HG02943 (cell line): Measurements from ENCODE around the gene DHRS7B.
"Not testable (repeated sequence)": the region's sequence is repeated elsewhere in the genome, so short reads cannot be mapped to it uniquely, and the experiment has no call there.

Experiments
- ATAC-seq: cut with Tn5 transposase; IDR thresholded peaks from one replicate; pipeline ENCODE4 v1.9.1; 2021; ENCODE audit warnings: mild to moderate bottlenecking, low read depth, moderate library complexity; ENCODE audit not compliant: unreplicated experiment

The DHRS7B gene

DNA sequence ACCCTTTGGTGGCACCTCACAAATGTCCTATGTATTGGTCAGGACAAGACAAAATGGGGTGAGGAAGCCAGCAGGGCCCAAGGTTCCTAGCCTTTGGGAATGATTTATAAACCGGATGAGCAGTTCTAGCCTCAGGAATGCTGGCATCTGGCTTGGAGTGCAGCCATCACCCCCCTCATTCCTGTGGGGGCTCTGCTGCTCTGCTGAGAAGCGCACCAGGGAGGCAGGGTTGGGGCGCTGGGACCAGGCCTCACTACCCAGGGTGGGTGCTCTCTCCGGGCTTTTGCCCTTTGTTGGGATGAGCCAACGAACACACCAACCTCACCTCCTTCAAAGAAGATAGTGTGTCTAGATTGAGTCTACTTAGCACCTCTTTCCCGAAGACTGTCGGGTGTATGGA, 47.9 kb downstream of the DHRS7B start:
- ATAC-seq, result no peak

GRCh38 chr17:21176773-21177395, 50.1 kb downstream of the DHRS7B start:
- no peak for ATAC-seq

DNA sequence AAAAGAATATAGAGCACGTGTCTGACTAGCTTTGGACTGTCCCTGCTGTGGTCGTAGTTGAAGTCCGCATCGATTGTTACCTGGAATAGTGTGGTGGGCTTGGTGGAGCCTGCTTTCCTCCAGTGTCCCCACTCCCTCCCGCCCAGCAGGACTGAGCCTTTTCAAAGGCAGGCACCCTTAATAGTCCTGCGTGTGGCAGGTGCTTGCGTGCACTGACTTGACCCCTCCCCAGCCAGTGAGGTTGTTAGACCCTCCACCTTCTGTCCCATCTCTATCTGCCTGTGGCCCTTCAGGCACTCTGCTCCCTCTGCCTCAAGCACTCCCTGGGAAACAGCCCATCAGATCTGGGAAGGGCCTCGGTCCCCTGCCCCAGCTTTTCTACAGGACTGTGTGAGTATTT, 50.6 kb downstream of the DHRS7B start:
- no peak for ATAC-seq

DNA sequence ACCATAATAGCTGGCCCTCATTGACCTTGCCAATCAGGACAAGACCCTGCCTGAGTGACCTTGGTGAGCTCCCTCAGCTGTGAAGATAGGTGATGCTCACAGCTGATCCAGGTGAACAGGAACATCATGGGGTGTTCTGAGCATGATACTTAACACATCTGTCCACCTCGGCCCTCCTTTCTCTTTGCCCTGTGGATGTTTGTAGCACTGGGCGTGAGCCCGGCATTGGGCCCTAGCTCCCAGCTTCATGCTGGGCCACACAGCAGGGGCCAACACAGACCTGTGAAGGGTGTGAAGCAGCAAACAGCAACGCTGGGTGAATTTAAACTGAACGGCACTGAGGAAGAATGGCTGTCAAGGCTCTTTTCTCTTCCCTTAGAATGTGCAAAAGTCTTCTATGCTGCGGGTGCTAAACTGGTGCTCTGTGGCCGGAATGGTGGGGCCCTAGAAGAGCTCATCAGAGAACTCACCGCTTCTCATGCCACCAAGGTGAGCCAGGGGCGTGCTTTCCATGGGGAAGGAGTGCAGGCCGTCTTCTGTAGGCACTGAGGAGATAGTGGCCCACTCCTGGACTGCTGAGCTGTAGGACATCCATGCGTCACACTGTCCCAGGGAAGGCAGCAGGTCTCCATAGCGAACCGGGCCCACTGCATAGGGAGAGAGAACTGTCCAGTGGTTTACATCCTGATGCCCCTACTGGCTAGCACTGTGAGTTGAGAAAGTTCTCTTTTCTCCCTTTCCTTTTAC, 51.3 kb downstream of the DHRS7B start:
- ATAC-seq, result no peak

DNA sequence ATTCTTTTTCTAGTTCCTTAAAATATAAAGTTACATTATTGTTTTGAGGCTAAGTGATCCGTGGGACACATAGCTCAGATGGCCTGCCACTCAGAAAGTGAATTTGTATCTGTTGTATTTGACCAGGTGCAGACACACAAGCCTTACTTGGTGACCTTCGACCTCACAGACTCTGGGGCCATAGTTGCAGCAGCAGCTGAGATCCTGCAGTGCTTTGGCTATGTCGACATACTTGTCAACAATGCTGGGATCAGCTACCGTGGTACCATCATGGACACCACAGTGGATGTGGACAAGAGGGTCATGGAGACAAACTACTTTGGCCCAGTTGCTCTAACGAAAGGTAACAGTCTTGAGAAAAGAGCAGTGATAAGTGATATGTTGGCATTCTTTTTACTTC, 56.7 kb downstream of the DHRS7B start:
- no peak for ATAC-seq

DNA sequence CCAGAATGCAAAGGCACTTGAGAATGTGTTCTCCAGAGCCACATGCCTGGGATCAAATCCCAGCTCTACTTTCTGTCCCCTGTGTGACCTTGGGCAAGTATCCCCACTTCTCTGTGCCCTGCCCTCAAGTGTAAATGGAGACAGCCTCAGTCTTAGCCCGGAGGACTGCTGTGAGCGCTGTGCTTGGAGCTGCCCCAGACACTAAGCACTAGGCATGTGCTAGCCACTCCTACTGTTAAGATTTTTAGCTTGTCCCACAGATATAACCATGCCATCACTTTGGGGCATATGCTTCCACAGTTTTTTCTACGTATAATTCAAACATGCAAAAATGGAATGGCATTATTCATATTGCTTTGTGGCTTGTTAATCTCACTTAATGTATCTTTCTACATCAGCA, 57.8 kb downstream of the DHRS7B start:
- no peak for ATAC-seq

GRCh38 chr17:21185061-21185460, 58.3 kb downstream of the DHRS7B start:
- no peak for ATAC-seq

- ATAC-seq, result no peak
These were observed 59.8 kb downstream of the DHRS7B start for GRCh38 chr17:21186399-21187187.

DNA sequence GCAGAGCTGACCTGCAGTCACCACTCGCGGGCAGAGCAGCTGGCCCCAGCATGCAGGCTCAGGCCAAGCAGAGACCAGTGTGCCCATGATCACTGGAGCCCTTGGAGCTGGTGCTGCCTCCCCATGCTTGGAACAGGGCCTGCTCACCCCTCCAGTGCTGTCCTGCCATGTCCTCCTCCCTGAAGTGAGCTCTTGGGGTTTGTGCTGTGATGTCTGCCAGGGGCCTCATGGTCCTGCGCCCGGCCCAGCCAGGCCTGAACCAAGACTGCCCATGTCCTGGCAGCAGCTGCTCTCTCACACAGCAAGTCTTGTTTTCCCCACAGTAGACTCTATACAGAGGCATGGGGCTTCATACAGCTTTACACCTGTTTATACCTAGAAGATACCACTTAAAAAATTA, 62.6 kb downstream of the DHRS7B start:
- no peak for ATAC-seq

DNA sequence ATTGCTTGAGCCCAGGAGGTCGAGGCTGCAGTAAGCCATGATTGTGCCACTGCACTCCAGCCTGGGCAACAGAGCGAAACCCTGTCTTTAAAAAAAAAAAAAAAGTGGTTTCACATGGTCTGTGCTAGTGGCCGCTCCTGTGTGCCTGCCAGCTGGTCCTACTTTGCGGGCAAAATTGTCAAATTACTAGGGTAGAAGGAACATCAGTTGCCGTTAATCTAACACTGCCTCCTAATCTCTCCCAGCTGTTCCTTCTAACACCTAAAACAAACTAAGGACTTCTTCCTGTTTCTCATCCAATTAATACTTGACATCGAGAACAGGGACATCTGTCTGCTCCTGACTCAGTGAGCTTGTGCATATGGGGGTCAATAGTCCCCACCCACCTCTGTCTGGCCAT, 63.3 kb downstream of the DHRS7B start:
- no peak for ATAC-seq

DNA sequence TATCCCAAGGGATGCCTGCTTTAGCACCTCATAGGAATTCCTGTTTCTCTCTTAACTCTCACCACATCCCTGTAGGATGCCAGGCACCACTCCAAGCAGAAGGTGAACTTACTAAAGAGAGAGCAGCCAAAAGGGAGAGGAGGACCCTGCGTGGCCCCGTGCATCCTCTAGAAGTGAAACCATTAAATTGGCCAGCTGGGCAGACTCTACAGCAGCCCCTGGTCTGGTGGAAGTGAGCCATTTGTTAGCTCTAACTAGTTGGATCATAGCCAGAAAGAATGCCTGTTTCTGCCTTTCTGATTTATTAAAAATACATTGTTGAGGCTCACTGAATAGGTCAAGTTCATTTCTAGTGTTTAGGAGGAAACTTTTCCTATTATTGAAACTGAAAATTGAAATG, 64.9 kb downstream of the DHRS7B start:
- ATAC-seq, result no peak

DNA sequence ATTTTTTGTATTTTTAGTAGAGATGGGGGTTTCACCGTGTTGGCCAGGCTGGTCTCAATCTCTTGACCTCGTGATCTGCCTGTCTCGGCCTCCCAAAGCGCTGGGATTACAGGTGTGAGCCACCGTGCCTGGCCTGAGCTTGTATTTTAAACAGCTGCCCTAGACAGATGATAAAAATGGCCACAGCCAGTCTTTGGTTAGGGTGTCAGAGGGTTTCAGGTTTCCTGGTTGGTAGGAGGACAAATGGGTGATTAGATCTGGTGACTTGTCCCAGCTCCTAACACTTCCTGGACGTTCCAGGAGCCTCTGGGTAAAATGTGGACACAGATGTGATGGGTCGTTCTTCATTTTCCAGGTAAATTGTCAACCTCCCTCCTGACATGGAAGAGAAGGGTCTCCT, 65.7 kb downstream of the DHRS7B start:
- not testable (repeated sequence) for ATAC-seq

GRCh38 chr17:21193031-21193430, 66.3 kb downstream of the DHRS7B start:
- ATAC-seq, result no peak

DNA sequence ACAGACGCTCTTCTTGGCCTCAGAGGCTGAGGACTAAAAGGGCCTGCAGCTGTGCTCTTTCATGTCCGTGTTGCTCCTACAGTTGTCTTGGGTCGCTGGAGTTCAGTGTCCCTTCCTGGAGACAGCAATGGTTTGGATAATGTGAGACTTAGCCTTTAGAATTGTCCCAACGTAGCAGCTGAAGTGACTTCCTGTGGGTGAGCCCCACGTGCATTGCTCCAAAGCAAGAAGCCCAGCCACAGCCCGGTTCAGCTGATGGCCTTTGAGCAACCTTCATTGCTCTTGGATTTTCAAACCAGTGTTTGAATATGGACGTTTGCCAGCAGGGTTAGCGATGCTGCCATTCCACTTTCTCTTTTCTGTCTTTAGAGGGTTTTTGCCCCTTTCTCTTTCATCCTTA, 67.5 kb downstream of the DHRS7B start:
- no peak for ATAC-seq

GRCh38 chr17:21194703-21195102, 67.9 kb downstream of the DHRS7B start:
- ATAC-seq, result no peak

DNA sequence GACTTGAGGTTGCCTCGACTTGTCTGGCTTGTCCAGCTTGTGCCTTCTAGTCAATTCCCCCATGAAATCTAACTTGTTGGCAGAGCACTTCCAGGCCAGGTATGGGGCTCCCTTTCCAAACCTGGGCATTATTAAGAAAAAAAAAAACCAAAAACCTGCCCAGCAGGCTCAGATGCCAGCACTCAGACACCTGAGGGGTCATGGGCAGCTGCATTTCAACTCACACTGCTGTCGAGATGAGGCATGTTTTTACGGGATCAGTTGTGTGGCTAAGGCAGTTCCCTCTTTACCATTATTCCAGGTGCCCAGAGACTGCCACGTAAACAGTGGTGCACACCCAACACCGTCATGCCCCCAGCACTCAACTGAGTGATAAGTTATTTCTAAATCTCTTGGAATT, 69.4 kb downstream of the DHRS7B start:
- no peak for ATAC-seq

DNA sequence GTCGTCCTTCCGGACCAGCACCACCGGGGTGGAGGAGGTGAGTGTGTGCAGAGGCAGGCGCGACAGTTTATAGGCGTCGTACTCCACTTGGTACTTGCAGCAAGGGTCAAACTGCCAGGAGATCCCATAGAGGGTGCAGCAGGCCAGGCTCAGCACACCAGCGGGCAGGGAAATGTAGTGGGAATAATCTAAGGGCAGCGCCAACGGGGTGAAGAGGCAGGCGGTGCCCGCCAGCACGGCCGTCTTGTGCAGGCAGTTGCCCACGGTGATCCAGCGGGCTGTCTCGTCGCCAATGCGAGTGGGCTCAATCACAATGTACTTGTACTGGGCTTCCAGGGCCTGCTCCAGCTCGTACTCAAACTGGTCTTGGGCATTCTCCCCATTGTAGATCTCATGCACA, 71.6 kb downstream of the DHRS7B start:
- no peak for ATAC-seq

DNA sequence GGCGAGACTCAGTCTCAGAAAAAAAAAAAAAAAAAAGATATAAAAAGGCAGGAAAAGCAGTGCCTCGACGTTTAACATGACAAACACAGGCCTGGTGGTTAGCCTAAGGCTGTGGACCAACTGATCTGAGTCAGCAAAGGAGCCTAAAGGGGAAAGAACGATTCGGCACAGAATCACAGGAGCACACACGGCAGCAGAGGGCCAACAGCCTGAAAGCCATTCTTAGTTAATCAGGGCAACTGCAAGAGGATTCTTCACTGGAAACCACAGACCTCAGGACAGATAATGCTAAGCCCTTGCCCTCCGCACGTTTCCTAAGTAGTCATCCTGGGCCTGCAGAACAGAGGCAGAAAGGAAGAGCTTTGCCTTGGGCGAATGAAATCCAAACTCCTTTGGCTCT, 72.5 kb downstream of the DHRS7B start:
- ATAC-seq, result no peak

- no peak for ATAC-seq
These were observed 73.1 kb downstream of the DHRS7B start for GRCh38 chr17:21199856-21200255.

DNA sequence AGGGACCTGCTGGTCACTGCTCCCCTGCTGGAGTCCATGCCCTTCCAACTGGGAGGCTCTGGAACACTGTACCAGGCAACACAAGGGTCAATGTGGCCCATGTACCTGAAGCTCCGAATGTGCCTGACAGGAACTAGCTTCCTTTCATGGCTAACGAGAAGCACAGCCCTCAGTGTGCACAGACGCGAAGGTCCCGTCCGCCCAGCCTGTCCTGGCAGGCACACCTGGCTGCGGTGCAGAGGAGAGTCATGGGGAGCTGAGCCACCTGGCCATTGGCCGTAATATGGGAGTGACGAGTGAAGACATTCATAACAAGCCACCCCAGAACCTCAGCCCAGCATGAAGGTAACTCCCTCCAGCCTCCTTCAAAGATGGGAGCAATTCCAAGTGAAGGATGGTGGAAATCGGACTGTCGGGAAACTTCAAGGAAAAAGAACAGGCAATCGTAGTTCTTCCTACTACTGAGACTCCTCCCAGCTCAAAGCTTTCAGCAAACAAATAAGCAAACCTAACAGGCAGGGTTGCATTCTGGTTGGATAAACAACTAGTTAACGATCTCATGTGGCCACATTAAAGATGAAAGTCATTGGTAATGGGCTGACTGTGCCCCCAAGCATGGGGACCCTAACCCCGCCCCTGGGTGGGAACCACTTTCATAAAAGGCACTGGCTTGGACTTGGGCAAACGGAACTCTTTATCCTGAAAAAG, 74.0 kb downstream of the DHRS7B start:
- no peak for ATAC-seq

- ATAC-seq, result no peak
These were observed 74.5 kb downstream of the DHRS7B start for GRCh38 chr17:21201298-21201595.
